ENCODE measurements around the gene TSPAN9.

TSPAN9 gene

DNA sequence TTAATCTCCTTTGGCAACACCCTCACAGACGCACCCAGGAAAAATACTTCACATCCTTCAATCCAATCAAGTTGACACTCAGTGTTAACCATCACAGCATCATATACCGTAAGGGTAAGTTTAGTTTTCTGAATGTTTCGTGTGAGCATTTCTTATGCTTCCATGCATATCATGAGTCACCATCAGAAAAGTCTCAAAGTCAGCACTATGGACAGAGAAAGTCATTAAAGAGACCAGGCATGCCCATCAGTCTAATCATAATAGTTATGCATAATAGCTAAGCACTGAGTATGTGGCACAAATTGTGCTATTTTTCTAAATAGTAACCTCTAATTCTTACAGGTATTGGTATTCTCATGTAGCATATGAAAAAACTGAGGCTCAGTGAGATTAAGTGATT is 255.0 kb downstream of the TSPAN9 start:
- TF ChIP-seq, protein P1, sequence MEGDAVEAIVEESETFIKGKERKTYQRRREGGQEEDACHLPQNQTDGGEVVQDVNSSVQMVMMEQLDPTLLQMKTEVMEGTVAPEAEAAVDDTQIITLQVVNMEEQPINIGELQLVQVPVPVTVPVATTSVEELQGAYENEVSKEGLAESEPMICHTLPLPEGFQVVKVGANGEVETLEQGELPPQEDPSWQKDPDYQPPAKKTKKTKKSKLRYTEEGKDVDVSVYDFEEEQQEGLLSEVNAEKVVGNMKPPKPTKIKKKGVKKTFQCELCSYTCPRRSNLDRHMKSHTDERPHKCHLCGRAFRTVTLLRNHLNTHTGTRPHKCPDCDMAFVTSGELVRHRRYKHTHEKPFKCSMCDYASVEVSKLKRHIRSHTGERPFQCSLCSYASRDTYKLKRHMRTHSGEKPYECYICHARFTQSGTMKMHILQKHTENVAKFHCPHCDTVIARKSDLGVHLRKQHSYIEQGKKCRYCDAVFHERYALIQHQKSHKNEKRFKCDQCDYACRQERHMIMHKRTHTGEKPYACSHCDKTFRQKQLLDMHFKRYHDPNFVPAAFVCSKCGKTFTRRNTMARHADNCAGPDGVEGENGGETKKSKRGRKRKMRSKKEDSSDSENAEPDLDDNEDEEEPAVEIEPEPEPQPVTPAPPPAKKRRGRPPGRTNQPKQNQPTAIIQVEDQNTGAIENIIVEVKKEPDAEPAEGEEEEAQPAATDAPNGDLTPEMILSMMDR (IDR thresholded peaks at IDR 0.05; ENCODE audit: low read depth, low read length): no peak
- TF ChIP-seq MYC (IDR thresholded peaks at IDR 0.05; ENCODE audit: low read depth, low read length) (no peak), POLR2A (IDR thresholded peaks at IDR 0.05; ENCODE audit: extremely low read depth, insufficient read length) (no peak)
- TF ChIP-seq, protein P2, sequence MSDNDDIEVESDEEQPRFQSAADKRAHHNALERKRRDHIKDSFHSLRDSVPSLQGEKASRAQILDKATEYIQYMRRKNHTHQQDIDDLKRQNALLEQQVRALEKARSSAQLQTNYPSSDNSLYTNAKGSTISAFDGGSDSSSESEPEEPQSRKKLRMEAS (IDR thresholded peaks at IDR 0.05; ENCODE audit: low read depth, low read length): no peak
- no peak for DNase-seq (ENCODE audit: low read depth)
- H3K4me3 ChIP-seq (ENCODE audit: low read depth, low read length): no peak overlapping the region

DNA sequence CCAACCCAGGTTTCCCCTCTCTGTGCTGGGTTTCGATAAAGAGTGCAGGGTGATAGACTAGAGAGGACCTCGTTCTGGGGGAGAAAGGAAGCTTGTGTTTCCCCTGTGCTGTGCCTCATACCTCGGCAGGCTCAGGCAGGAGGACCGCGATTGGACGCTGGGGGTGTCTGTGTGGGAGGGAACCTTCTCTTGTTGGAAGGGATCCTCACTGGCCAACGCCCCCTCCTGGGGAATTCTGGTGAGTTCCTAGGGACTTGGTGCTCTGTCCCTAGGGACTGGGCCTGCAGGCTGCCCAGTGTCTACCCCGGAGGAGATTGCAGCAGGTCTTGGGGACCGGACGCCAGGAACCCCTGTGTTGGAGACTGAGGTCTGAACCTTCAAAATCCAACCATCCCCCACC is 256.4 kb downstream of the TSPAN9 start:
- peak; percentile 18 for DNase-seq (ENCODE audit: low read depth)
- no peak for TF ChIP-seq POLR2A (IDR thresholded peaks at IDR 0.05; ENCODE audit: extremely low read depth, insufficient read length)
- TF ChIP-seq, protein P2 (IDR thresholded peaks at IDR 0.05; ENCODE audit: low read depth, low read length): no peak
- TF ChIP-seq MYC (IDR thresholded peaks at IDR 0.05; ENCODE audit: low read depth, low read length): no peak
- TF ChIP-seq, protein P1 (IDR thresholded peaks at IDR 0.05; ENCODE audit: low read depth, low read length): no peak

DNA sequence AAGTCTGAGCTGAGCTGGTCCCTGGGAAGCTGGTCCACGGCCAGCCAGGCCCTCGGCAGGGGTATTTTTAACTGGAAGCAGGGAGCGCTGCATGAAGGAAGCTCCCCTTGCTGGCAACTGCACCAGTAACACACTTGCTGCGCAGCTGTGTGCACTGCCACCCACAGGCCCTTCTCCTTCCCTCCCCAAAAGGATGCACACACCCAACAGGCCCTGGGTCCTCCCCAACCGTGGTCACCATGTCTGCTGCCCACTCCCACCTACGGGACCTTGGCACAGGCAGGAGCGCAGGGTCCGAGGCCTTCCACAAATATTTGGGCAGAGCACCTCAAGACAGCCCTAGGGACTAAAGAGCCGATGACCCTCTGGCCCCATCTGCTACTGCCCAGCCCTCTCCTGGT is 256.8 kb downstream of the TSPAN9 start:
- no peak overlapping the region for H3K4me3 ChIP-seq (ENCODE audit: low read depth, low read length)
- TF ChIP-seq, protein P2 (IDR thresholded peaks at IDR 0.05; ENCODE audit: low read depth, low read length): no peak
- TF ChIP-seq, protein P1 (IDR thresholded peaks at IDR 0.05; ENCODE audit: low read depth, low read length): no peak
- no peak for TF ChIP-seq POLR2A (IDR thresholded peaks at IDR 0.05; ENCODE audit: extremely low read depth, insufficient read length)
- no peak for TF ChIP-seq MYC (IDR thresholded peaks at IDR 0.05; ENCODE audit: low read depth, low read length)
- DNase-seq (ENCODE audit: low read depth): no peak

More for the DNA sequence above, 256.4 kb downstream of the TSPAN9 start:
- no peak overlapping the region for H3K4me3 ChIP-seq (ENCODE audit: low read depth, low read length)

DNA sequence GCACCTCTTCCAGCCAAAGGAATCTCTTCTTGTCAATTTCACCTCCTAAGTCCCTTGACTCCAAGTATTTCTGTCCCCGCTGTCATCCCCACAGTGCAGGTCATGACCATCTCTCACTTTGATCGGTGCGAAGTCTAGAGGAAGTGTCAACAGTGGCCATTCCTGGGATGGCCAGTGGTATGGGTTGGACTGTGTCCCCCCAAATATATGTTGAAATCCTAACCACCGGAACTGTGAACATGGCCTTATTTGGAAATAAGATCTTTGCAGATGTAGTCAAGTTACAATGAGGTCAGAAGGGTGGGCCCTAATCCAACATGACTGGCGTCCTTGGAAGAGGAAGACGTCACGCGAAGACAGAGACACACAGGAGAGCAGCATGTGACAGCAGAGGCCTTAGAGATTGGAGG is 257.9 kb downstream of the TSPAN9 start:
- no peak overlapping the region for H3K4me3 ChIP-seq (ENCODE audit: low read depth, low read length)
- no peak for DNase-seq (ENCODE audit: low read depth)

More for the DNA sequence above, 257.9 kb downstream of the TSPAN9 start:
- TF ChIP-seq, protein P2 (IDR thresholded peaks at IDR 0.05; ENCODE audit: low read depth, low read length): no peak
- TF ChIP-seq, protein P1 (IDR thresholded peaks at IDR 0.05; ENCODE audit: low read depth, low read length): no peak
- TF ChIP-seq POLR2A (IDR thresholded peaks at IDR 0.05; ENCODE audit: extremely low read depth, insufficient read length) (no peak), MYC (IDR thresholded peaks at IDR 0.05; ENCODE audit: low read depth, low read length) (no peak)

Measured in NB4 (cell line).